Measurements from ENCODE around the gene POLR2I. TPM values are rescaled to one million over a fixed set of nuclear protein-coding genes. Genes with fewer than 3 reads are reported as not detected.
A peak's percentile ranks its signal among the peaks of the same experiment; 100 is the strongest.
"Not testable (repeated sequence)": the region's sequence is repeated elsewhere in the genome, so short reads cannot be mapped to it uniquely, and the experiment has no call there.

POLR2I gene
- total RNA-seq, 1 experiment from 2014 or later, result 192 TPM

DNA sequence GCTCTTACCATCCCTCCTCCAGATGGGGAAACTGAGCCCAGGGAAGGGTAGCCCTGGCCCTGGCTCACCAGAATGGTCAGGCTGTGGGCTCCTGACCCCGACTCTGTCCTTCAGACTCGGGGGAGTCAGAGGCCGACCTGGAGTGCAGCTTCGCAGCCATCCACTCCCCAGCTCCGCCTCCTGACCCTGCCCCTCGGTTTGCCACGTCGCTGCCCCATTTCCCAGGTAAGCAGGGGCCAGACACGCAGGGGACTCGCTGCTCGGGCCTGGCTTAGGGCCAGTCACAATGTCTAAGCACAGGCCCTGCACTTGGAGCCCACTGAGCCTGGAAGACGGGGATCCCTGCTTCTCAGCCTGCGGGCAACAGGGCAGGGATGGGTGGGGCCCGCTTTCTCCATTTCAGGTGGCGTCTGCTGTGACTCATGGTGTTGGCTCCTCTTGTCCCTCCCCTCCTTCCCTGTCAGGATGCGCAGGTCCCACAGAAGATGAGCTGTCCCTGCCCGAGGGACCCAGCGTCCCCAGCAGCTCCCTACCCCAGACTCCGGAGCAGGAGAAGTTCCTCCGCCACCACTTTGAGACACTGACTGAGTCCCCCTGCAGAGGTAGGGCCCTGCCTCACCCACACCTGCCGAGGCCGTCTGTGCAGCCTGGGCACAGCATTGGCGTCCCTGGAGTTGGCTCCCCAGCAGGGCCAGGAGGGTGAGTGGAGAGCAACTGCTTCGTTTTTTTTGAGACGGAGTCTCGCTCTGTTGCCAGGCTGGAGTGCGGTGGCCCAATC, 12.9 kb downstream of the POLR2I start:
- DNase-seq (ENCODE audit: low spot score), result peak; percentile 22

DNA sequence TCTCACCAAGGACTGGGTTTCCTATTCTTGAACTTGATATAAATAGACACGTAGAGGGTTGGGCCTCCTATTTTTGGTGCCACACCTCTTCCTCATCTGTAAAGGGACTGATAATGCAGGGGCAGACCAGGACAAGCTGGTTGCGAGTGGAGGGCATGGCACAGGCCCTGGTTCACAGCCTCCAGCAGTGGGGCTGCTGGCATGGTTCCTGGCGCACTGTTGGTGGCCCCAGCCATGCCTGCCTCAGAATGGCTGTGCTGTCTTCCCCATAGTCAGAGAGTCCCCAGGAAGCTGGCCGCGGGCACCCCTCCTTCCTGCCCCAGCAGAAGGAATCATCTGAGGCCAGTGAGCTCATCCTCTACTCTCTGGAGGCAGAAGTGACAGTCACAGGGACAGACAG, 14.2 kb downstream of the POLR2I start:
- no peak for DNase-seq (ENCODE audit: low spot score)

- no peak for DNase-seq (ENCODE audit: low spot score)
Measured at GRCh38 chr19:36099166-36099785, 15.4 kb downstream of the POLR2I start.

DNA sequence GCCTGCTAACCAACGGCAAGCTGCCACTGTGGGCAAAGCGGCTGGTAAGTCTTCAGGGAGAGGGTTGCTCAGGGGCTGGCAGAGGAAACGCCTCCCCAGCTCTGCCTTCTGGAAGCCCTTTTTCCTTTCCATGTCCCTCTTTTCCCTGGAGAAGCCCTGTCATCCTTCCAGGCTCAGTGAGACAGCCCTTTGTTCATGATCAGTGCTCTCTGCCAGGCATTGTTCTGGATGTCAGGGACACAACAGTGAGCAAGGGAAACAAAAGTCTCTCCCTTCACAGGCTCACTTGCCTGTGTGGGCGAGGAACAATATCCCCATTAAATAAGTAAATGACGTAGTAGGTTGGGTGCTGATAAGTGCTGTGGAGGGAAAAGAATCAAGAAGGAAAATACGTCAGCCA, 17.6 kb downstream of the POLR2I start:
- no peak for DNase-seq (ENCODE audit: low spot score)

DNA sequence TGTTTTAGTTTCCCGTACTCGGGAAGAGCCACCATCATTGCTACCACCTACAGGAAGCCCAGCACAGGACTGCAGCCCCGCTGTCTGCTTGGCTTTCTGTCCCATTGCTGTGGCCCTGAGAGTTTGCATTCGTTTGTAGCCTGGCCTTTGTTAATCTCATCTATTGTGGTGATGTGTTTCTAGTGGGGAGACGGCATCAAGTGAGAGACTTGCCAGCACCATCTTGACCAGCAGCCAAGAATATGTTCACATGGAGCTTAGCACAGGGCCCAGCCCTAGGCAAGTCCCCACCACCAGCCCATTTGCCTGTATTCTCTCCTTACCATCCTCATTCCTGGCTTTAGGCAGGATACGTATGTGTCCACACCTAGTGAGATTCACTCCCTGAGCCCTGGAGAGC, 21.0 kb downstream of the POLR2I start:
- DNase-seq (ENCODE audit: low spot score), result no peak

GRCh38 chr19:36093146-36093662, 21.5 kb downstream of the POLR2I start:
- DNase-seq (ENCODE audit: low spot score), result no peak

GRCh38 chr19:36092566-36092965, 22.1 kb downstream of the POLR2I start:
- no peak for DNase-seq (ENCODE audit: low spot score)

DNA sequence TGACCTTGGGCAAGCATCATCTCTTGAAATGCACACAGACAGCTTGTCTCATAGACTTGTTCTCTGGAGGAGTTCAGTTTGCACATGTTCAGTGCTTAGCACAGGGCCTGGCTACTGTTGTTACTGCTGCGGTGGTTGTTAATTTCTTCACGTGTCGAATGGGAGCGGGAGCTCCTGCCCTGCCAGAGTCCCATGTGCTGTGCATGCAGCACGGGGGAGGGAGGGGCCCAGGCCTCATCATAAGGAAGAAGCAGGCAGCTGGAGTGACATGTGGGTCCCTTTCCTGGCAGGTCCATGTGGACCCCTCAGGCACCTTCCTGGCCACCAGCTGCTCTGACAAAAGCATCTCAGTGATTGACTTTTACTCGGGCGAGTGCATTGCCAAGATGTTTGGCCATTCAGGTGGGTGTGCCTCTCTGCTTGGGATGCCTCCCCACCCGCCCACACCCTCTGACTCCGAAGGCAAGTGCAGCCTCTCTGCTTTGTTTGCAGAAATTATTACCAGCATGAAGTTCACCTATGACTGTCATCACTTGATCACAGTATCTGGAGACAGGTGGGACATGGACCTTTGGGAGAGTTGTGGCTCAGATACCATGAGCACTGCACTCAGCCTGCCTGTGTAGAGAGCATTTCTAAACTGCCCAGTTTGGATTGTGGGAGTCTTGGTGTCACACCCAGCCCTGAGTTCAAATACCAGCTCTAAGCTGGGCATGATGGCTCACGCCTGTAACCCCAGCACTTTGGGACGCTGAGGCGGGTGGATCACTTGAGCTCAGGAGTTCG, 23.6 kb downstream of the POLR2I start:
- DNase-seq (ENCODE audit: low spot score), result no peak

GRCh38 chr19:36089847-36090246, 24.8 kb downstream of the POLR2I start:
- no peak for DNase-seq (ENCODE audit: low spot score)

DNA sequence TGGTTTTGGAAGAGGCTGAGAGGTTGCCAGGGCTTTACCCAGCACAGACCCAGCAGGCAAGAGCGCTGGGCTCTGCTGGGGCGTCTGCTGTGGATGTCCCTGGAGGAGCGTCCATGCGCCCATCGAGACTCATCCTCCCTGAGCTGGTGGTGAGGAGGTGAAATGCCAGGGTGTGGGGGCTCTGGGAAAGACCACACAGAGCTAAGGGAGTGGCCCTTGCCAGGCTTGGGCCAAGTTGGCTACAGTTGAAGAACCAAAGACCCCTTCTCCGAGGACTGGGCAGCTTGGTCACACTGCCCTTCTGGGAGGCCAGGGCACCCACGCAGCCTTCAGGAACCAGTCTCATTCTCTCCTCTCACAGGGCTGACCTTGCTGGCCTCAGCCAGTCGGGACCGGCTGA, 28.3 kb downstream of the POLR2I start:
- no peak for DNase-seq (ENCODE audit: low spot score)

GRCh38 chr19:36084231-36085009, 30.3 kb downstream of the POLR2I start:
- no peak for DNase-seq (ENCODE audit: low spot score)

GRCh38 chr19:36082916-36083315, 31.8 kb downstream of the POLR2I start:
- no peak for DNase-seq (ENCODE audit: low spot score)

- no peak for DNase-seq (ENCODE audit: low spot score)
Measured at GRCh38 chr19:36081894-36082293, 32.8 kb downstream of the POLR2I start.

GRCh38 chr19:36081385-36081784, 33.3 kb downstream of the POLR2I start:
- no peak for DNase-seq (ENCODE audit: low spot score)

DNA sequence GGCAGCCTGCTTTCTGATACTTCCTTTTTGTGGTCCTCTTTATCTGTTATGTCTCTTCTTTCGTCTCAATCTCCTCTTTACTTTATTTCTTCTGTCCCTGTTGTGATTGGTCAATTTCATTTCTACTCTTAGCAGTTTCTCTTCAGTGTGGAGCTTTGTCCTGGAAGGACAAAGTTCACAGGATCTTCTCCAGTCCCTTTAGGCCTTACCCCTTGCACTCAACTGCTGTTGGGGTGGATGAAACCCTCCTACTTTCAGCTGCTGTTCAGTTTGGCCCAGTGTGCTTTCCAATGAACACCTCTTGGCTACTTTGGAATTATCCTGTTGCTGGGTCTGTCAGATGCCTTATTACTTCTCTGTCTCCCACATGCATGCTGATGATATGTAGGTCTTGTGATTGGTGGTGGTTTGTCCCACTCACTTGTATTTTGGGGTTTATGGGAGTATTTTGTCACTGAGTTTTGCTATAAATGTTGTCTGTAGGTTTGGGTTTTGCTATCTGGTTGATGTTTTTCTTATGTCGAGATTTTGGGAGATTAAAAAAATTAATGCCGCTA, 35.2 kb downstream of the POLR2I start:
- no peak for DNase-seq (ENCODE audit: low spot score)

DNA sequence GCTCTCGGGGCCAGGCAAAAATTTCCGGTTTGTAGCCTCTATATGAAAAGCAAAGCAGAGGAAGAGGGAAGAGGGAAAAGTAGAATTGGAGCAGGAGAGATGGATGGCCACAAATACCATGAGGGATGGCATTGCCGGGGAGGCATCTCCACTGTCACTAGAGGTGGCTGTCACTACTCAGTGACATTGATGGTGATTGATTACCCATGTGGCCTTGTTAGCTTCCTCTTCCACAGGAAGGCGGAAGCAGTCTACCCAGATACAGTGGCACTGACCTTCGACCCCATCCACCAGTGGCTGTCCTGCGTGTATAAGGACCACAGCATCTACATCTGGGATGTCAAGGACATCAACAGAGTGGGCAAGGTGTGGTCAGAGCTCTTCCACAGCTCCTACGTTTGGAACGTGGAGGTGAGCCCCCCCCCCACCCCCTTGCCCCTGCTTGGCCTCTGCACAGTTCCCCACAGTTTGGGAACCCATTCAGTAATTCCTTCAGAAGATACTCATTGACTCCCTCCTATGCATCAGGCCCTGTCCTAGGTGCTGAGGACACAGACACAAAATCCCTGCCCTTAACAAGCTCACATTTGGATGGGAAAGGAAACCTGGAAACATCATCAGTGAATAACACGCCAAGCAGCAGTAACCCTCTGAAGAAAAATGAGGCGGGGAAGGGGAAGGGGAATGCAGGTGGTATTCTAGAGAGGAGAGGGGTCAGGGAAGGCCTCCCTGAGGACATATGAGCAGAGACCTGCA, 41.4 kb downstream of the POLR2I start:
- DNase-seq (ENCODE audit: low spot score), result no peak

DNA sequence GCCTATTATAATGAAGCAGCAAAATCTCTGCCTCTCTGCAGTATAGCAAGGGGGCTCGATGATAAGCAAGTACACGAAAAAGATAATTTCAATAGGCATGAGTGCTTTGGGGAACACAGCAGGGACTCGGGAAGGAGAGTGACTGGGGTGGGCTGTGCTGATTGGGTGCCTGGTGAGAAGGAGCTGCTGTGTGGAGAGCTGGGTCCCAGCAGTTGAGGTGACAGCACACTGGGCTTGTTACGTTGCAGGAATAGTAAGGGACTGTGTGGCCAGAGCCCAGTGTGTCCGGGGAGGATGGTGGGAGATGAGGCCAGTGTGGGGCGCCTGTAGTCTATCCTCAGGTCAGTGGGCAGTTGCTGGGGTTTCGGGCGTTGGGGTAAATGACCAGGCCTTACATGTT, 42.6 kb downstream of the POLR2I start:
- no peak for DNase-seq (ENCODE audit: low spot score)

DNA sequence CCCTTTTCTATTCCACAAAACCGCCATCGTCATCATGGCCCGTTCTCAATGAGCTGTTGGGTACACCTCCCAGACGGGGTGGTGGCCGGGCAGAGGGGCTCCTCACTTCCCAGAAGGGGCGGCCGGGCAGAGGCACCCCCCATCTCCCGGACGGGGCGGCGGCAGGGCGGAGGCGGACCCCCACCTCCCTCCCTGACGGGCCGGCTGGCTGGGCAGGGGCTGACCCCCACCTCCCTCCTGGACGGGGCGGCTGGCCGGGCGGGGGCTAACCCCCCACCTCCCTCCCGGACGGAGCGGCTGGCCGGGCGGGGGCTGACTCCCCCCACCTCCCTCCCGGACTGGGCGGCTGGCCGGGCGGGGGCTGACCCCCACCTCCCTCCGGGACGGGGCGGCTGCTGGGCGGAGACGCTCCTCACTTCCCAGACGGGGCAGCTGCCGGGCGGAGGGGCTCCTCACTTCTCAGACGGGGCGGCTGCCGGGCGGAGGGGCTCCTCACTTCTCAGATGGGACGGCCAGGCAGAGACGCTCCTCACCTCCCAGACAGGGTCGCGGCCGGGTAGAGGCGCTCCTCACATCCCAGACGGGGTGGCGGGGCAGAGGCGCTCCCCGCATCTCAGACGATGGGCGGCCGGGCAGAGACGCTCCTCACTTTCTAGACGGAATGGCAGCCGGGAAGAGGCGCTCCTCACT, 45.7 kb downstream of the POLR2I start:
- not testable (repeated sequence) for DNase-seq (ENCODE audit: low spot score)

DNA sequence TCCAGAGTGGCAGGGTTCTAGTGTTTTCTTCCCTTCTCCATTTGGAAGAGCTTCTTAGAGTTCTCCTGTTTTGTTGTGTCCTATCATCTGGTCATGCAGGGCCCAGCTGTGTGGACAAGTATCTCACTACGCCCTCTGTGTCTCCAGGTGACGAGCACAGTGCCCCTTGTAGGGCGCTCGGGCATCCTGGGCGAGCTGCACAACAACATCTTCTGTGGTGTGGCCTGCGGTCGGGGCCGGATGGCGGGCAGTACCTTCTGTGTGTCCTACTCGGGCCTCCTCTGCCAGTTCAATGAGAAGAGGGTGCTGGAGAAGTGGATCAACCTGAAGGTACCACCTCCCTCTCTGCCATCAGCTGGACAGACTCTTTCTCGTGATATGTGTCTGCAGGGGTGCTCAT, 47.0 kb downstream of the POLR2I start:
- no peak for DNase-seq (ENCODE audit: low spot score)

DNA sequence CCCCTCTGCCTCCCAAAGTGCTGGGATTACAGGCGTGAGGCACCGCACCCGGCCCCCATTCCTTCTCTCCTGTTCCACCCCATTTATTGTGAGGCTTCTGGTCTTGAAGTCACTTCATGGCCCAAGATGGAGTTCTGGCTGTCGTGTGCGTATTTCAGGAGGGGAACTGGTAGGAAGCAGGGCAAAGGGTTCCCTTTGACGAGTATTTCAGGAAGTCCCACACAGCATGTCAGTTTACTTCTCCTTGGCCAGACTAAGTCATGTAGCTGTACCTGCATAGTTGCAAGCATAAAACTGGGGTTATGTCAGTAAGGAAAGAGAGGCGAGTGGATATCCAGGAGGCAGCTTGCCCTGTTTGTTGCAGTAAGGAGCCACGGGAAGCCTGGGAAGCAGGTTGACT, 49.8 kb downstream of the POLR2I start:
- DNase-seq (ENCODE audit: low spot score), result no peak

All from H4 (cell line).